ENCODE data around the gene CHML.

Gene CHML

GRCh38 chr1:241591736-241592135, 48.4 kb downstream of the CHML start:
- no peaks in the 10 kb centered on the region for H3K27me3 Mint-ChIP-seq
- no peaks in the 10 kb centered on the region for H3K9me3 Mint-ChIP-seq
- H3K27ac Mint-ChIP-seq: no peak overlapping the region
- peaks cover 9% of the 10 kb centered on the region for H3K36me3 Mint-ChIP-seq
- H3K4me3 Mint-ChIP-seq: no peak overlapping the region
- peaks cover 8% of the 10 kb centered on the region for H3K4me1 Mint-ChIP-seq

GRCh38 chr1:241591317-241591716, 48.9 kb downstream of the CHML start:
- Mint-ChIP-seq H3K36me3 (peaks cover 9% of the 10 kb centered on the region), H3K4me1 (peaks cover 8% of the 10 kb centered on the region), H3K9me3 (no peaks in the 10 kb centered on the region), H3K27me3 (no peaks in the 10 kb centered on the region), H3K27ac (no peak overlapping the region), H3K4me3 (no peak overlapping the region)

GRCh38 chr1:241590719-241591118, 49.5 kb downstream of the CHML start:
- Mint-ChIP-seq H3K9me3 (no peaks in the 10 kb centered on the region), H3K27me3 (no peaks in the 10 kb centered on the region), H3K36me3 (peaks cover 9% of the 10 kb centered on the region), H3K27ac (no peak overlapping the region), H3K4me3 (no peak overlapping the region), H3K4me1 (peaks cover 8% of the 10 kb centered on the region)
